Mammary epithelial cell (primary cell): ENCODE data around the gene LINC00305.

ENCODE experiments used
- EZH2 ChIP-seq: IDR thresholded peaks from 2 replicates; pipeline ENCODE4 v1.6.1; 2012; ENCODE audit warnings: low read length, inconsistent platforms, borderline replicate concordance
- TF ChIP-seq, protein P1 (sequence below), 2 donors: IDR thresholded peaks in 1 of 2; conservative IDR thresholded peaks in 1 of 2; 2 replicates each; pipeline ENCODE4 v1.5.1; 2011 to 2012; ENCODE audit warnings: inconsistent platforms in 2 of 2, low read length in 2 of 2, mild to moderate bottlenecking in 2 of 2, control low read depth in 1 of 2, low read depth in 1 of 2; ENCODE audit not compliant: insufficient read depth in 1 of 2; ENCODE audit errors: extremely low read depth in 1 of 2

DNA sequence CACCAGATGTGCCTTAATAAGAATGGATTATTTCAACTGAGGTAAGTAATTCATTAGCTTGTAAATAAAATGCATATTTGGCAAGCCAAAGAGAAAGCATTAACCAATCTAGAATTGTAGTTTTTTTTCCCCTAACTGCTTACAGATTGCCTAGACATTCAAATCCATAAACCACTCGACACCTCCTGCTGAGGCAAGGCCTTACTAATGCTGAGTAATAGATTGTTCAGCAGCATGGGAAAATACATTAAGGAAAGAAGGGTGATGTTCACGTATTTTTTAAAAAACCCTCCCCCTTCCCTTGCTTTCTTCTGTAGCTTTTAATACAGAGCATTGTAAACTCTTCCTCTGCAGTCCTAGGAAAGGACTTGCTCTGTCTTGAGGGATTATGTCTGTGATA lies 17.0 kb upstream of the LINC00305 start:
- TF ChIP-seq EZH2 = no peak
- TF ChIP-seq, protein P1, sequence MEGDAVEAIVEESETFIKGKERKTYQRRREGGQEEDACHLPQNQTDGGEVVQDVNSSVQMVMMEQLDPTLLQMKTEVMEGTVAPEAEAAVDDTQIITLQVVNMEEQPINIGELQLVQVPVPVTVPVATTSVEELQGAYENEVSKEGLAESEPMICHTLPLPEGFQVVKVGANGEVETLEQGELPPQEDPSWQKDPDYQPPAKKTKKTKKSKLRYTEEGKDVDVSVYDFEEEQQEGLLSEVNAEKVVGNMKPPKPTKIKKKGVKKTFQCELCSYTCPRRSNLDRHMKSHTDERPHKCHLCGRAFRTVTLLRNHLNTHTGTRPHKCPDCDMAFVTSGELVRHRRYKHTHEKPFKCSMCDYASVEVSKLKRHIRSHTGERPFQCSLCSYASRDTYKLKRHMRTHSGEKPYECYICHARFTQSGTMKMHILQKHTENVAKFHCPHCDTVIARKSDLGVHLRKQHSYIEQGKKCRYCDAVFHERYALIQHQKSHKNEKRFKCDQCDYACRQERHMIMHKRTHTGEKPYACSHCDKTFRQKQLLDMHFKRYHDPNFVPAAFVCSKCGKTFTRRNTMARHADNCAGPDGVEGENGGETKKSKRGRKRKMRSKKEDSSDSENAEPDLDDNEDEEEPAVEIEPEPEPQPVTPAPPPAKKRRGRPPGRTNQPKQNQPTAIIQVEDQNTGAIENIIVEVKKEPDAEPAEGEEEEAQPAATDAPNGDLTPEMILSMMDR (conservative IDR thresholded peaks at IDR 0.05 in 1 of 2, IDR thresholded peaks at IDR 0.05 in 1 of 2; ENCODE audit: extremely low read depth in 1 of 2, insufficient read depth in 1 of 2, low read depth in 1 of 2, low read length in 2 of 2) = no peak
